ENCODE results near the gene SLC9A3. TPM values are rescaled to one million over a fixed set of nuclear protein-coding genes. Genes with fewer than 3 reads are reported as not detected.

The SLC9A3 gene
- total RNA-seq, 1 donor, result 0.86 TPM

DNA sequence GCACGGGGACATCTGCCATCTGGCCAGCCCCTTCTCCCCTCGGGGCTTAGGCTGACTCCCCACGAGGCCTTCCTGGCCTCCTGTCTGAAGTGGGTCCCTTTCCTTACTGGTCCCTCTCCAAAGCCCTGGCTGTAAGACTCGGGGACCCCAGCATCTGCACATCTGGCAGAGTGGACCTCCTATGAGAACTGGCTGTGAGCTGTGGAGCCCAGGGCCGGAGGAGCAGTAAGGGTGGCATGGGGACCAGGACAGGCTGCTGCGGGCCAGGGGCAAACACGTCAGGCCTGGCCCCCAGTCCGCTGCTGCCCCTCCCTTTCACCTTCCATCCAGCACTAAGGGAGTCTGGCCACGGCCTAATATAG is 47.5 kb downstream of the SLC9A3 start:
- no peak overlapping the region for H3K4me3 ChIP-seq (ENCODE audit: low read depth, low read length)
- TF ChIP-seq, protein P1, sequence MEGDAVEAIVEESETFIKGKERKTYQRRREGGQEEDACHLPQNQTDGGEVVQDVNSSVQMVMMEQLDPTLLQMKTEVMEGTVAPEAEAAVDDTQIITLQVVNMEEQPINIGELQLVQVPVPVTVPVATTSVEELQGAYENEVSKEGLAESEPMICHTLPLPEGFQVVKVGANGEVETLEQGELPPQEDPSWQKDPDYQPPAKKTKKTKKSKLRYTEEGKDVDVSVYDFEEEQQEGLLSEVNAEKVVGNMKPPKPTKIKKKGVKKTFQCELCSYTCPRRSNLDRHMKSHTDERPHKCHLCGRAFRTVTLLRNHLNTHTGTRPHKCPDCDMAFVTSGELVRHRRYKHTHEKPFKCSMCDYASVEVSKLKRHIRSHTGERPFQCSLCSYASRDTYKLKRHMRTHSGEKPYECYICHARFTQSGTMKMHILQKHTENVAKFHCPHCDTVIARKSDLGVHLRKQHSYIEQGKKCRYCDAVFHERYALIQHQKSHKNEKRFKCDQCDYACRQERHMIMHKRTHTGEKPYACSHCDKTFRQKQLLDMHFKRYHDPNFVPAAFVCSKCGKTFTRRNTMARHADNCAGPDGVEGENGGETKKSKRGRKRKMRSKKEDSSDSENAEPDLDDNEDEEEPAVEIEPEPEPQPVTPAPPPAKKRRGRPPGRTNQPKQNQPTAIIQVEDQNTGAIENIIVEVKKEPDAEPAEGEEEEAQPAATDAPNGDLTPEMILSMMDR (IDR thresholded peaks at IDR 0.05; ENCODE audit: insufficient read depth, low read depth, low read length), result no peak
- no peak for DNase-seq (ENCODE audit: low read depth)

GRCh38 chr5:476102-476813 is 48.0 kb downstream of the SLC9A3 start:
- H3K4me3 ChIP-seq (ENCODE audit: low read depth, low read length), result no peak overlapping the region
- TF ChIP-seq, protein P1 (IDR thresholded peaks at IDR 0.05; ENCODE audit: insufficient read depth, low read depth, low read length), result no peak
- no peak for DNase-seq (ENCODE audit: low read depth)

GRCh38 chr5:475704-476101 is 48.5 kb downstream of the SLC9A3 start:
- no peak for DNase-seq (ENCODE audit: low read depth)
- H3K4me3 ChIP-seq (ENCODE audit: low read depth, low read length), result no peak overlapping the region
- TF ChIP-seq, protein P1 (IDR thresholded peaks at IDR 0.05; ENCODE audit: insufficient read depth, low read depth, low read length), result no peak

DNA sequence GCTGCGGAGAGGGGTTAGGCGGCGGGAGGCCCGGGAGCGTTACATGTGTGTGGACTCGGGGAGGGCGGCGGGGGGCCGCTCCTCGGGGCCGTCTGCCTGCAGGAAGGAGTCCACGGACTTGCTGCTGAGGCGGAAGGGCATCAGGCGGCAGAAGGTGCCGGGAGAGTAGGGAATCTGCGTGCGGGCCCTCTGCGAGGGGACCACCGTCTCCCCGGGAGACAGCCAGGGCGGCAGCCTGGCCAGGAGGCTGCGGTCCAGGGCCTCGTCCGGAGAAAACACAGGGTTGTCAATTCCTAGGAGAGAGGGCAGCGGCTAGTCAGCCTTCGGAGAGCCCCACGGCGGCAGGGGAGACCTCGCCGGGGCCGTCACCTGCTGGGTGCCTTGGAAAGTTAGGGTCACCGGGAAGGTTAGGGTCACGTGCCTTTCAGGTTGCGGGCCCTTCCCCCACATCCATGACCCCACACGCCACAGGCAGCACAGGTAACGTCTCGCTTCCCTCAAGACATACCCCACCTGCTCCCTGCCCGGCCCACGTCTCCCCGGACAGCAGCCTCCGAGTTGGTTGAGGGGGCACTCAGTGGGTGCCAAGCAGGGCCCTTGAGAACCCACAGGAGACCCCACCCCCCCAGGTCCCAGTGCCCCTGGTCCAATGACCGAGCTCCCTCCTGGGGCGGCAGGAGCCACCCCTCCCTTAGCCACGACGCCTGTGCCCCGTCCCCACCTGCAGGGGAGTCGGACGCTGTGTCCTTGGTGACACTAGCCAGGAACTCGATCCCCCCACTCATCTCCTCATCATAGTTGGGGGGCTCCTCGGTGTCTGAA is 49.2 kb downstream of the SLC9A3 start:
- H3K4me3 ChIP-seq (ENCODE audit: low read depth, low read length), result peak overlapping the region; percentile 10
- TF ChIP-seq, protein P1 (IDR thresholded peaks at IDR 0.05; ENCODE audit: insufficient read depth, low read depth, low read length), result no peak
- DNase-seq (ENCODE audit: low read depth), result no peak

DNA sequence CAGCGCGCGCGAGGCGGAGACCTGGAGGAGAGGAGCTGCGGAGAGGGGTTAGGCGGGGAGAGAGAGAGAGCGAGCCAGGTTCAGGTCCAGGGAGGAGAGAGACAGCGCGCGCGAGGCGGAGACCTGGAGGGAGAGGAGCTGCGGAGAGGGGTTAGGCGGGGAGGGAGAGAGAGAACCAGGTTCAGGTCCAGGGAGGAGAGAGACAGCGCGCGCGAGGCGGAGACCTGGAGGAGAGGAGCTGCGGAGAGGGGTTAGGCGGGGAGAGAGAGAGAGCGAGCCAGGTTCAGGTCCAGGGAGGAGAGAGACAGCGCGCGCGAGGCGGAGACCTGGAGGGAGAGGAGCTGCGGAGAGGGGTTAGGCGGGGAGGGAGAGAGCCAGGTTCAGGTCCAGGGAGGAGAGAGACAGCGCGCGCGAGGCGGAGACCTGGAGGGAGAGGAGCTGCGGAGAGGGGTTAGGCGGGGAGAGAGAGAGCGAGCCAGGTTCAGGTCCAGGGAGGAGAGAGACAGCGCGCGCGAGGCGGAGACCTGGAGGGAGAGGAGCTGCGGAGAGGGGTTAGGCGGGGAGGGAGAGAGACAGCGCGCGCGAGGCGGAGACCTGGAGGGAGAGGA is 49.9 kb downstream of the SLC9A3 start:
- DNase-seq (ENCODE audit: low read depth), result peak; percentile 9
- H3K4me3 ChIP-seq (ENCODE audit: low read depth, low read length), result peak overlapping the region; percentile 77

GRCh38 chr5:473551-474192 is 50.6 kb downstream of the SLC9A3 start:
- TF ChIP-seq, protein P1 (IDR thresholded peaks at IDR 0.05; ENCODE audit: insufficient read depth, low read depth, low read length), result no peak
- H3K4me3 ChIP-seq (ENCODE audit: low read depth, low read length), result peak overlapping the region; percentile 77
- peak; percentile 37 for DNase-seq (ENCODE audit: low read depth)

Measured in fibroblast of villous mesenchyme (primary cell).